ENCODE measurements around the gene CACNA2D3. TPM values are rescaled to one million over a fixed set of nuclear protein-coding genes. Genes with fewer than 3 reads are reported as not detected.

The CACNA2D3 gene
- total RNA-seq, 6 experiments from 2014 or later, result 0.14 to 0.23 (median 0.19) TPM; not detected in 2

DNA sequence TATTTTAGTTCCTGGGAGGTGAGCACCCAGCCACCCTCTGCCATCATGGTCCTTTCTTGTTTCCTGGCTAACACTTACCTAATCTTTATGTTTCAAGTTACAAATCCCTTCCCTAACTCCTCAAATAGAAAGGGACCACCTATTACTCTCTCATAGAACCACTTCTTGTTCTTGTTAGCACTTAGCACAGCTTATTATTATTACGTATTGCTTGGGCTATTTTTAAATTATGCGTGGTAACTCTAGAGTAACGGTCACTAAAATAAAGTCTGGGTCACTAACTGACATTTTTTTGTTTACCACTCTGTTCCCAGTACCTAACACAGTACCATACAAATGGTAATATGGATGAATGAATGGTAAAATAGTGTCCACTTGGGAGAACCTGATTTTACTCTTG lies 663.6 kb downstream of the CACNA2D3 start:
- Mint-ChIP-seq H3K4me1 (ENCODE audit: low read depth) (no peaks in the 10 kb centered on the region), H3K36me3 (ENCODE audit: low read depth) (no peaks in the 10 kb centered on the region), H3K27ac (no peak overlapping the region), H3K4me3 (no peak overlapping the region), H3K9me3 (no peaks in the 10 kb centered on the region), H3K27me3 (ENCODE audit: insufficient read depth) (no peaks in the 10 kb centered on the region)
- TF ChIP-seq, protein P1, sequence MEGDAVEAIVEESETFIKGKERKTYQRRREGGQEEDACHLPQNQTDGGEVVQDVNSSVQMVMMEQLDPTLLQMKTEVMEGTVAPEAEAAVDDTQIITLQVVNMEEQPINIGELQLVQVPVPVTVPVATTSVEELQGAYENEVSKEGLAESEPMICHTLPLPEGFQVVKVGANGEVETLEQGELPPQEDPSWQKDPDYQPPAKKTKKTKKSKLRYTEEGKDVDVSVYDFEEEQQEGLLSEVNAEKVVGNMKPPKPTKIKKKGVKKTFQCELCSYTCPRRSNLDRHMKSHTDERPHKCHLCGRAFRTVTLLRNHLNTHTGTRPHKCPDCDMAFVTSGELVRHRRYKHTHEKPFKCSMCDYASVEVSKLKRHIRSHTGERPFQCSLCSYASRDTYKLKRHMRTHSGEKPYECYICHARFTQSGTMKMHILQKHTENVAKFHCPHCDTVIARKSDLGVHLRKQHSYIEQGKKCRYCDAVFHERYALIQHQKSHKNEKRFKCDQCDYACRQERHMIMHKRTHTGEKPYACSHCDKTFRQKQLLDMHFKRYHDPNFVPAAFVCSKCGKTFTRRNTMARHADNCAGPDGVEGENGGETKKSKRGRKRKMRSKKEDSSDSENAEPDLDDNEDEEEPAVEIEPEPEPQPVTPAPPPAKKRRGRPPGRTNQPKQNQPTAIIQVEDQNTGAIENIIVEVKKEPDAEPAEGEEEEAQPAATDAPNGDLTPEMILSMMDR (IDR thresholded peaks at IDR 0.05), result no peak
- DNase-seq, result no peak

- Mint-ChIP-seq H3K9me3 (no peaks in the 10 kb centered on the region), H3K36me3 (ENCODE audit: low read depth) (no peaks in the 10 kb centered on the region), H3K27ac (no peak overlapping the region), H3K4me3 (no peak overlapping the region), H3K27me3 (ENCODE audit: insufficient read depth) (no peaks in the 10 kb centered on the region), H3K4me1 (ENCODE audit: low read depth) (no peaks in the 10 kb centered on the region)
- no peak for DNase-seq
- TF ChIP-seq, protein P1 (IDR thresholded peaks at IDR 0.05), result no peak
These were observed 667.7 kb downstream of the CACNA2D3 start for GRCh38 chr3:54790051-54790450.

DNA sequence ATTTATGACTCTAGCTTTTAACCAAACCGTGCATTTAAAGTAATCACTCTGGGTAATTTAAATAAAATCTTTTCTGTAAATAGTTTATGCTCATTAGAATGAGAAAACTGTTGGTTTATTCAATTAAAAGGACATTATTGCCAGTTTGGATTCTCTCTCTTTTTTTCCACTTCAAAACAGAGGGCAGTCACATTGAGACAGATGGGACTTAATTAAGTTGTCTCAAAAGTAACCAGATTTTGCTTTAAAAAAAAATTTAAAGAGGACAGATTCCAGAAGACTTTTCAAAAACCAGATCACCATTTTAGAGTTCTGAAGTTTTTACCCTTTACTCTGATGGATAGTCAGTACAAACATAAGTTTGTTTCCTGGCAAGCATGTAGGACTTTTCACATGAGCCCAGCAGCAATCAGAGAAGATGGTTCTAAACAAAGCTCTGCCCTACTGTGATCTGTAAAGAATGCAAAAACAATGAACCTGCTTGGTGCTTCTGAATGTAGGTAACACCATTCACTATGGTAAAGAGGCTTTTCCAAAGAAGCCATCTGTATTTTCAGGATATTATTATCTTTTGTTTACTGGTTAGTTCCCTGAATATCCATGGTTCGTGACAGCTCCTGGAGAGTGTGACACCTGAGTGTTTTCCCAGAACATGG lies 669.3 kb downstream of the CACNA2D3 start:
- Mint-ChIP-seq H3K9me3 (no peaks in the 10 kb centered on the region), H3K4me3 (no peak overlapping the region), H3K27me3 (ENCODE audit: insufficient read depth) (no peaks in the 10 kb centered on the region), H3K27ac (no peak overlapping the region), H3K36me3 (ENCODE audit: low read depth) (no peaks in the 10 kb centered on the region), H3K4me1 (ENCODE audit: low read depth) (no peaks in the 10 kb centered on the region)
- TF ChIP-seq, protein P1 (IDR thresholded peaks at IDR 0.05), result no peak
- DNase-seq, result no peak

GRCh38 chr3:54792584-54792983 lies 670.2 kb downstream of the CACNA2D3 start:
- TF ChIP-seq, protein P1 (IDR thresholded peaks at IDR 0.05), result no peak
- no peaks in the 10 kb centered on the region for H3K27me3 Mint-ChIP-seq (ENCODE audit: insufficient read depth)
- no peaks in the 10 kb centered on the region for H3K4me1 Mint-ChIP-seq (ENCODE audit: low read depth)
- H3K4me3 Mint-ChIP-seq, result no peak overlapping the region
- no peaks in the 10 kb centered on the region for H3K9me3 Mint-ChIP-seq
- no peaks in the 10 kb centered on the region for H3K36me3 Mint-ChIP-seq (ENCODE audit: low read depth)
- no peak overlapping the region for H3K27ac Mint-ChIP-seq
- DNase-seq, result no peak

GRCh38 chr3:54793171-54793570 lies 670.8 kb downstream of the CACNA2D3 start:
- TF ChIP-seq, protein P1 (IDR thresholded peaks at IDR 0.05), result no peak

More at GRCh38 chr3:54793171-54793570, 670.8 kb downstream of the CACNA2D3 start:
- no peaks in the 10 kb centered on the region for H3K27me3 Mint-ChIP-seq (ENCODE audit: insufficient read depth)
- no peaks in the 10 kb centered on the region for H3K9me3 Mint-ChIP-seq
- no peak overlapping the region for H3K27ac Mint-ChIP-seq
- no peaks in the 10 kb centered on the region for H3K36me3 Mint-ChIP-seq (ENCODE audit: low read depth)
- DNase-seq, result no peak
- H3K4me3 Mint-ChIP-seq, result no peak overlapping the region
- no peaks in the 10 kb centered on the region for H3K4me1 Mint-ChIP-seq (ENCODE audit: low read depth)
